GM18858 (cell line): Measurements from ENCODE around the gene KIAA1614.

Experiments
- ATAC-seq: cut with Tn5 transposase; IDR thresholded peaks from one replicate; pipeline ENCODE4 v1.9.1; 2021; ENCODE audit not compliant: unreplicated experiment

KIAA1614 gene

GRCh38 chr1:180994262-180994661 lies 81.6 kb downstream of the KIAA1614 start:
- ATAC-seq, result no peak

- no peak for ATAC-seq
Observed at GRCh38 chr1:180997843-180998504, 85.3 kb downstream of the KIAA1614 start.
